K562 (cell line): ENCODE data around the gene LBH. TPM values are rescaled to one million over a fixed set of nuclear protein-coding genes. Genes with fewer than 3 reads are reported as not detected.

ENCODE experiments used
- E2F3 ChIP-seq: fragments of 250-450 bp; sonication (Bioruptor Pico); IDR thresholded peaks from 2 replicates; pipeline ENCODE4 v1.4.0; 2020; ENCODE audit warnings: mild to moderate bottlenecking
- E2F8 ChIP-seq: fragments of 450-650 bp; IDR thresholded peaks from 2 replicates; pipeline ENCODE4 v1.7.1; 2018; ENCODE audit warnings: mild to moderate bottlenecking, low read depth; ENCODE audit not compliant: partially characterized antibody
- HDAC6 ChIP-seq: IDR thresholded peaks from 2 replicates; pipeline ENCODE4 v1.6.1; 2012; ENCODE audit warnings: low read depth, mild to moderate bottlenecking, control low read depth, inconsistent platforms, low read length, moderate library complexity
- ILF3 ChIP-seq: fragments of 450-650 bp; IDR thresholded peaks from 2 replicates; pipeline ENCODE4 v1.6.1; 2018; ENCODE audit warnings: antibody characterized with exemption, mild to moderate bottlenecking, moderate library complexity, borderline replicate concordance
- PML ChIP-seq: IDR thresholded peaks from 2 replicates; pipeline ENCODE4 v1.6.1; 2012; ENCODE audit warnings: low read length, inconsistent platforms
- ZNF124 ChIP-seq: sonication (generic); formaldehyde crosslinking; IDR thresholded peaks from 2 replicates; pipeline ENCODE4 v1.8.1; 2022; ENCODE audit warnings: missing genetic modification reagents
- ZNF217 ChIP-seq: sonication (generic); formaldehyde crosslinking; IDR thresholded peaks from 2 replicates; pipeline ENCODE4 v1.8.0; 2022; ENCODE audit warnings: mild to moderate bottlenecking, missing genetic modification reagents
- ZNF347 ChIP-seq: fragments of 450-650 bp; formaldehyde crosslinking; IDR thresholded peaks from 2 replicates; pipeline ENCODE4 v1.4.0; 2020; ENCODE audit warnings: low read depth, mild to moderate bottlenecking, moderate library complexity
- polyA plus RNA-seq, 8 experiments: library from polyadenylated mRNA; depleted of rRNA in 4 of 8; stranded (reverse) in 5 of 8; unstranded in 3 of 8; fragments of >200 nt; fragmentation: Nextera tagmentation in 2 of 8; fragmentation: Illumina TruSeq in 1 of 8; extraction: Ambion mirVana in 2 of 8; extraction: Trizol in 1 of 8; gene quantifications; 2 replicates each; pipeline versions ENCODE4 v1.2.1 to v1.2.3, GENCODE V29; 2011 to 2014; ENCODE audit warnings: inconsistent platforms in 1 of 8, missing spikeins in 1 of 8
- total RNA-seq, 7 experiments: library from RNA; depleted of rRNA in 6 of 7; stranded (reverse); fragments of >200 nt in 6 of 7; fragmentation: Illumina TruSeq in 2 of 7; extraction: Trizol in 2 of 7; gene quantifications; 2 replicates each; pipeline versions ENCODE4 v1.2.1 to v1.2.3, GENCODE V29; 2011 to 2021; ENCODE audit warnings: low replicate concordance in 1 of 7
- TF ChIP-seq, protein P1 (sequence below): sonication (generic); formaldehyde crosslinking; IDR thresholded peaks from 2 replicates; pipeline ENCODE4 v1.8.0; 2022; ENCODE audit warnings: missing genetic modification reagents, mild to moderate bottlenecking, borderline replicate concordance
- TF ChIP-seq, protein P2 (sequence below): fragments of 200-600 bp; sonication (generic); IDR thresholded peaks from one replicate; pipeline ENCODE4 v1.6.1; 2012; ENCODE audit warnings: mild to moderate bottlenecking, low read depth, low read length, inconsistent platforms
- TF ChIP-seq, protein P3 (sequence below): sonication (generic); formaldehyde crosslinking; IDR thresholded peaks from 2 replicates; pipeline ENCODE4 v1.8.0; 2023; ENCODE audit warnings: mild to moderate bottlenecking, missing genetic modification reagents

The LBH gene
- total and polyA plus RNA-seq, 9 of the 15 experiments (the other 6 are each of a cell fraction or from before 2014, with no cell fraction given): 3.1 to 13.4 (median 7.4) TPM

DNA sequence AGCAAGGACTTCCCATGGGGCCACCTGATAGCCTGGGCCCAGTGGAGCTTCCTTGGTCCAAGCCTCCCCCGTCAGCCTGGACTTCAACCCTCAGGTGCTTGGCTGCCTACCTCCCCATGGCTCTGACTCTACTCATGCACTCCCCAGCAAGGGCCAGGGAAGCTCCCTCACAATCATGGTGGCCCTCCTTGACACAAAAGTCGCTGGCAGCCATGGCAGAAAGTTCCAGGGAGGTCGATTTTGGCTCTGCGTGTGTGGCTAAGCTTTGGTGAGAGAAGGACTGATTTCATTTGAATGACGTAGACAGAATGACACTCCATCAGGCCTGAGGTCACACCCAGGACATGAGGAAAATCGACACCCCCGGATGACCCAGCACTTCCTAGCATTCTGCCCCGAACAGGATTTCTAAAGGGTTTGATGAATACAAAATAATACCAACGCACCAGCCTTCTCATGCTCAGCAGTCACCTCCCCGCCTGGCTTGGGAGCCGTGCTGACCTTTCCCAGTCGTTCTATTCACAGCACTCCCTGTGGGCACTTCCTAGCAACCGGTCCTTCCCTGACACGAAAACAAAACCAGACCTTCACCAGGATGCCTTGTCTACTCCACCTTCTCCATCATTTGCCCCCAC lies 52.7 kb downstream of the LBH start (continued):
- no peak for TF ChIP-seq ZNF217 (CRISPR knock-in tag)
- no peak for TF ChIP-seq E2F8
- no peak for TF ChIP-seq ILF3
- TF ChIP-seq, protein P1, sequence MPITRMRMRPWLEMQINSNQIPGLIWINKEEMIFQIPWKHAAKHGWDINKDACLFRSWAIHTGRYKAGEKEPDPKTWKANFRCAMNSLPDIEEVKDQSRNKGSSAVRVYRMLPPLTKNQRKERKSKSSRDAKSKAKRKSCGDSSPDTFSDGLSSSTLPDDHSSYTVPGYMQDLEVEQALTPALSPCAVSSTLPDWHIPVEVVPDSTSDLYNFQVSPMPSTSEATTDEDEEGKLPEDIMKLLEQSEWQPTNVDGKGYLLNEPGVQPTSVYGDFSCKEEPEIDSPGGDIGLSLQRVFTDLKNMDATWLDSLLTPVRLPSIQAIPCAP (CRISPR knock-in tag): no peak
- TF ChIP-seq, protein P2, sequence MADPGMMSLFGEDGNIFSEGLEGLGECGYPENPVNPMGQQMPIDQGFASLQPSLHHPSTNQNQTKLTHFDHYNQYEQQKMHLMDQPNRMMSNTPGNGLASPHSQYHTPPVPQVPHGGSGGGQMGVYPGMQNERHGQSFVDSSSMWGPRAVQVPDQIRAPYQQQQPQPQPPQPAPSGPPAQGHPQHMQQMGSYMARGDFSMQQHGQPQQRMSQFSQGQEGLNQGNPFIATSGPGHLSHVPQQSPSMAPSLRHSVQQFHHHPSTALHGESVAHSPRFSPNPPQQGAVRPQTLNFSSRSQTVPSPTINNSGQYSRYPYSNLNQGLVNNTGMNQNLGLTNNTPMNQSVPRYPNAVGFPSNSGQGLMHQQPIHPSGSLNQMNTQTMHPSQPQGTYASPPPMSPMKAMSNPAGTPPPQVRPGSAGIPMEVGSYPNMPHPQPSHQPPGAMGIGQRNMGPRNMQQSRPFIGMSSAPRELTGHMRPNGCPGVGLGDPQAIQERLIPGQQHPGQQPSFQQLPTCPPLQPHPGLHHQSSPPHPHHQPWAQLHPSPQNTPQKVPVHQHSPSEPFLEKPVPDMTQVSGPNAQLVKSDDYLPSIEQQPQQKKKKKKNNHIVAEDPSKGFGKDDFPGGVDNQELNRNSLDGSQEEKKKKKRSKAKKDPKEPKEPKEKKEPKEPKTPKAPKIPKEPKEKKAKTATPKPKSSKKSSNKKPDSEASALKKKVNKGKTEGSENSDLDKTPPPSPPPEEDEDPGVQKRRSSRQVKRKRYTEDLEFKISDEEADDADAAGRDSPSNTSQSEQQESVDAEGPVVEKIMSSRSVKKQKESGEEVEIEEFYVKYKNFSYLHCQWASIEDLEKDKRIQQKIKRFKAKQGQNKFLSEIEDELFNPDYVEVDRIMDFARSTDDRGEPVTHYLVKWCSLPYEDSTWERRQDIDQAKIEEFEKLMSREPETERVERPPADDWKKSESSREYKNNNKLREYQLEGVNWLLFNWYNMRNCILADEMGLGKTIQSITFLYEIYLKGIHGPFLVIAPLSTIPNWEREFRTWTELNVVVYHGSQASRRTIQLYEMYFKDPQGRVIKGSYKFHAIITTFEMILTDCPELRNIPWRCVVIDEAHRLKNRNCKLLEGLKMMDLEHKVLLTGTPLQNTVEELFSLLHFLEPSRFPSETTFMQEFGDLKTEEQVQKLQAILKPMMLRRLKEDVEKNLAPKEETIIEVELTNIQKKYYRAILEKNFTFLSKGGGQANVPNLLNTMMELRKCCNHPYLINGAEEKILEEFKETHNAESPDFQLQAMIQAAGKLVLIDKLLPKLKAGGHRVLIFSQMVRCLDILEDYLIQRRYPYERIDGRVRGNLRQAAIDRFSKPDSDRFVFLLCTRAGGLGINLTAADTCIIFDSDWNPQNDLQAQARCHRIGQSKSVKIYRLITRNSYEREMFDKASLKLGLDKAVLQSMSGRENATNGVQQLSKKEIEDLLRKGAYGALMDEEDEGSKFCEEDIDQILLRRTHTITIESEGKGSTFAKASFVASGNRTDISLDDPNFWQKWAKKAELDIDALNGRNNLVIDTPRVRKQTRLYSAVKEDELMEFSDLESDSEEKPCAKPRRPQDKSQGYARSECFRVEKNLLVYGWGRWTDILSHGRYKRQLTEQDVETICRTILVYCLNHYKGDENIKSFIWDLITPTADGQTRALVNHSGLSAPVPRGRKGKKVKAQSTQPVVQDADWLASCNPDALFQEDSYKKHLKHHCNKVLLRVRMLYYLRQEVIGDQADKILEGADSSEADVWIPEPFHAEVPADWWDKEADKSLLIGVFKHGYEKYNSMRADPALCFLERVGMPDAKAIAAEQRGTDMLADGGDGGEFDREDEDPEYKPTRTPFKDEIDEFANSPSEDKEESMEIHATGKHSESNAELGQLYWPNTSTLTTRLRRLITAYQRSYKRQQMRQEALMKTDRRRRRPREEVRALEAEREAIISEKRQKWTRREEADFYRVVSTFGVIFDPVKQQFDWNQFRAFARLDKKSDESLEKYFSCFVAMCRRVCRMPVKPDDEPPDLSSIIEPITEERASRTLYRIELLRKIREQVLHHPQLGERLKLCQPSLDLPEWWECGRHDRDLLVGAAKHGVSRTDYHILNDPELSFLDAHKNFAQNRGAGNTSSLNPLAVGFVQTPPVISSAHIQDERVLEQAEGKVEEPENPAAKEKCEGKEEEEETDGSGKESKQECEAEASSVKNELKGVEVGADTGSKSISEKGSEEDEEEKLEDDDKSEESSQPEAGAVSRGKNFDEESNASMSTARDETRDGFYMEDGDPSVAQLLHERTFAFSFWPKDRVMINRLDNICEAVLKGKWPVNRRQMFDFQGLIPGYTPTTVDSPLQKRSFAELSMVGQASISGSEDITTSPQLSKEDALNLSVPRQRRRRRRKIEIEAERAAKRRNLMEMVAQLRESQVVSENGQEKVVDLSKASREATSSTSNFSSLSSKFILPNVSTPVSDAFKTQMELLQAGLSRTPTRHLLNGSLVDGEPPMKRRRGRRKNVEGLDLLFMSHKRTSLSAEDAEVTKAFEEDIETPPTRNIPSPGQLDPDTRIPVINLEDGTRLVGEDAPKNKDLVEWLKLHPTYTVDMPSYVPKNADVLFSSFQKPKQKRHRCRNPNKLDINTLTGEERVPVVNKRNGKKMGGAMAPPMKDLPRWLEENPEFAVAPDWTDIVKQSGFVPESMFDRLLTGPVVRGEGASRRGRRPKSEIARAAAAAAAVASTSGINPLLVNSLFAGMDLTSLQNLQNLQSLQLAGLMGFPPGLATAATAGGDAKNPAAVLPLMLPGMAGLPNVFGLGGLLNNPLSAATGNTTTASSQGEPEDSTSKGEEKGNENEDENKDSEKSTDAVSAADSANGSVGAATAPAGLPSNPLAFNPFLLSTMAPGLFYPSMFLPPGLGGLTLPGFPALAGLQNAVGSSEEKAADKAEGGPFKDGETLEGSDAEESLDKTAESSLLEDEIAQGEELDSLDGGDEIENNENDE: no peak
- no peak for TF ChIP-seq PML
- TF ChIP-seq E2F3: no peak
- TF ChIP-seq ZNF124: no peak
- TF ChIP-seq ZNF347 (CRISPR knock-in tag): no peak
- TF ChIP-seq, protein P3, sequence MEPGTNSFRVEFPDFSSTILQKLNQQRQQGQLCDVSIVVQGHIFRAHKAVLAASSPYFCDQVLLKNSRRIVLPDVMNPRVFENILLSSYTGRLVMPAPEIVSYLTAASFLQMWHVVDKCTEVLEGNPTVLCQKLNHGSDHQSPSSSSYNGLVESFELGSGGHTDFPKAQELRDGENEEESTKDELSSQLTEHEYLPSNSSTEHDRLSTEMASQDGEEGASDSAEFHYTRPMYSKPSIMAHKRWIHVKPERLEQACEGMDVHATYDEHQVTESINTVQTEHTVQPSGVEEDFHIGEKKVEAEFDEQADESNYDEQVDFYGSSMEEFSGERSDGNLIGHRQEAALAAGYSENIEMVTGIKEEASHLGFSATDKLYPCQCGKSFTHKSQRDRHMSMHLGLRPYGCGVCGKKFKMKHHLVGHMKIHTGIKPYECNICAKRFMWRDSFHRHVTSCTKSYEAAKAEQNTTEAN (CRISPR knock-in tag): no peak
- TF ChIP-seq HDAC6: no peak
